H7 (cell line): ENCODE data around the gene TMEM253. TPM values are rescaled to one million over a fixed set of nuclear protein-coding genes. Genes with fewer than 3 reads are reported as not detected.

Experiments
- DNase-seq: peaks from one replicate; pipeline ENCODE4 v3.0.0; 2012
- H3K27me3 ChIP-seq: 2 replicates; pipeline ENCODE4 v1.6.0; 2011; ENCODE audit warnings: mild to moderate bottlenecking, low read length; ENCODE audit not compliant: control insufficient read depth, insufficient read depth
- H3K36me3 ChIP-seq: replicated peaks from 2 replicates; pipeline ENCODE4 v1.5.1; 2011; ENCODE audit warnings: low read length; ENCODE audit not compliant: control insufficient read depth, insufficient read depth
- H3K4me3 ChIP-seq: 2 replicates; pipeline ENCODE4 v1.5.1; 2011; ENCODE audit warnings: low read depth, mild to moderate bottlenecking, control low read depth, low read length, moderate library complexity; ENCODE audit not compliant: insufficient read depth
- total RNA-seq: library from RNA; depleted of rRNA; stranded (reverse); fragments of >200 nt; shearing (Covaris generic); gene quantifications from 2 replicates; pipeline ENCODE4 v1.2.3, GENCODE V29; 2014

Gene TMEM253
- total RNA-seq, 1 experiment from 2014 or later = 0.31 TPM

DNA sequence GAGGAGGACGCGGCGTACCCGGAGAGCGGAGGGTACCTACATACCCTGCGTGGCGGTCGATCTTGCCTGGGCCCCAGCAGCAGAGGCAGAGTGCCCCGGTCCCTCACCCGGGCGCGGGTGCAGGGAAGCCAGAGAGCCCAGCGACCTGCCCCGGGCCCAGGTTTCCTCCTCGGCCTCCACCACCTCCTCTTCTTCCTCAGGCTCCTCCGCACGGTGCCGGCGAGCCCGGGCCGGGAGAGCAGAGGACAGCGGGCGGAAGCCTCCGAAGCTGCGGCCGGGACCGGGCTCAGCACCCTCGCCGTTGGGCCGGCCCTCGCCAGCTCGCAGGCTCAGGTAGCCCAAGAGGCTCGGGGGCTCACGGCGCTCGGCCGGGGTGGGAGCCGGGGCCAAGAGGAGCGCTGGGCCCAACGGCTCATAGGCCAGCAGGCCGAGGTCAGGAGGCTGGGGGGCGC, 9.0 kb upstream of the TMEM253 start:
- peak; percentile 66 for DNase-seq
- peaks cover 17% of the 10 kb centered on the region for H3K36me3 ChIP-seq
- no peaks in the 10 kb centered on the region for H3K27me3 ChIP-seq
- no peak overlapping the region for H3K4me3 ChIP-seq

DNA sequence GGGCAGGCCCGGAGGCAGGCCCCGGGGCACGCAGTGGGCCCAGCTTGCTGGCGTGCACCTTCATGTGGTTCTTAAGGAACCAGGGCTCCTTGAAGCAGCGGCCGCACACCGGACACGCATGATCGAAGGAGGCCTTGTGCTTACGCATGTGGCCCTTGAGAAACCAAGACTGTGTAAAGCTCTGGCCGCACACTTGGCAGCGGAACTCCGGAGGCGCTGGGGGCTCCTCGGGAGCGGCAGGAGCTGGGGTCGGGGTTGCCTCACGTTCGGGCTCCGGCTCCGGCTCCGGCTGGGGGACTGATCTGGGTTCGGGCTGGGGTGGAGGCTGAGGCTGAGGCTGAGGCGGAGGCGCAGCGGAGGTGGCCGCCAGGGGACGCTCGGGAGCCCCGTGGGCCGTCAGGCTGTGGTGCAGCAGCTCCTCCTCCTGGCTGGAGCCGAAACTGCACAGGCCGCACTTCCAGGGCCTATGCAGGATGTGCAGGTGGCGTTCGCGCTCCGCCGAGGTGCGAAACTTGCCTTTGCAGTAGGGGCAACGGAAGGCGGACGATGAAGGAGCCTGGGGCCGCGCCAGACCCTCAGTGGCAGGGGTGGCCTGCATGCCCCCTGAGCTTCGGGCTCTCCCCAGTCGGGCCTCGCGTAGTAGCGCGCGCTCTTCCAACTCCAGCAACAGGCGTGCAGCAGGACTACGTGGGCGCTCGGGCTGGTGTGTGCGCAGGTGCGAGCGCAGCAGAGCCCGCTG, 8.4 kb upstream of the TMEM253 start:
- DNase-seq = peak; percentile 96
- H3K4me3 ChIP-seq = no peak overlapping the region
- no peaks in the 10 kb centered on the region for H3K27me3 ChIP-seq
- peaks cover 16% of the 10 kb centered on the region for H3K36me3 ChIP-seq

DNA sequence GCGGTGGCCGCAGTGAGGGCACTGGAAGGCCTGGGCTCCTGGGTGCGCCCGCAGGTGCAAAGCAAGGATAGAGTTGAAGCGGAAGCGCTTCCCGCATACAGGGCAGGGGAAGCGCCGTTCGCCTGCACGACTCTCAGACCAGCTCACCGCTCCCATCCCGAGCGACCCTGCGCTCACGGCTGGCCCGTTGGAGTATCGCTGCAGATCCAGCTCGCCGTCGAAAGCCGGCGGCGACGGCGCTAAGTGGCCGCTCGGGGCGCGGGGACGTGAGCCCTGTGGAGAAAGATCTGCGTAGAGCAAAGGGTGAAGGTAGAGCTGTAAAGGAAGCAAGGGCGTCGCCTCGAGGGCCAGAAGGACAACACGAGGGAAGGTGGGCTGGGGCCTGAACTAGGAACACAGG, 7.8 kb upstream of the TMEM253 start:
- H3K36me3 ChIP-seq = peaks cover 16% of the 10 kb centered on the region
- no peaks in the 10 kb centered on the region for H3K27me3 ChIP-seq
- H3K4me3 ChIP-seq = no peak overlapping the region
- peak; percentile 61 for DNase-seq

DNA sequence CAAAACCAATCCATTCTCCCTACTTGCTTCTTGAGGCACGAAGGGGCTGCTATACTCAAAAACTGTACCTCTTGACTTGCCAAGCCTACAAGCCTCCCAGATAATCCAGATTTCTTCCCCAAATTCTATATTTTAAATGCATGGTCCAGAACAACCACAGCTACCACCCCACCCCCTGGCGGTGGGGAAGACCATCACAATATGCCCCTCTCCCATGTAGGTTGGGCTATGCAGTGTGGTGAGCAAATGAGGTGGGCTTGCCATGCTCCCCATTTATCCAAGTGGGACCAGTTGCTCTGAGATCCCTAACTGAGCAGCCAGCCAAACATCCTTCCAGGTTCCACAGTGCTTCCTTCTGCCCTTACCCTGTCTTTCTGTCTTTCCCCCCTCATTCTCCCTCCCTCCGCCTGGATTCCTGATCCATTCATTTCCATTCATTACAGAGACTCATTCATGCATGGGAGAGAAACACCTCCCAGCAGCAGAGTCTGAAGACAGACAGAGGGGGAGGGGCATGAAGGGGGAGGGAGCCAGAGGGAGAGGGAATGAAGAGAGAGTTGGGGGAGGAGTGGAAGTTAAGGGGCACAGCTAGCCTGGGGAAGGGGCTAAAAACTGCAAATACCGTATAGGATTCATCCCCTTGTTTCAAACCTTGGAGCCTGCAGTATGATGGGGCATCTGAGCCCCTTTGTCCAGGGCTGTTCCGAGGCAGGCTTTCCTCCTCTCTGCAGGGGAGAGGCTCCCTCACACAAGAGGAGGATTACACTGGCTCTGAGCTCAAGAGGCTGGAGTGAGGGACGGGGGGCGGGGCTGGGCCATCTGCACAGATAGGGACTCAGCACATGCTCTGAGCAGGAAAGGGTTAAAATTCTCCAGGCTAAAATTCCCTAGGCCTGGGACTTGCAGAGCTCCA, 6.8 kb upstream of the TMEM253 start:
- H3K4me3 ChIP-seq = peak overlapping the region; percentile 44
- DNase-seq = peak; percentile 87
- peaks cover 12% of the 10 kb centered on the region for H3K36me3 ChIP-seq
- no peaks in the 10 kb centered on the region for H3K27me3 ChIP-seq

DNA sequence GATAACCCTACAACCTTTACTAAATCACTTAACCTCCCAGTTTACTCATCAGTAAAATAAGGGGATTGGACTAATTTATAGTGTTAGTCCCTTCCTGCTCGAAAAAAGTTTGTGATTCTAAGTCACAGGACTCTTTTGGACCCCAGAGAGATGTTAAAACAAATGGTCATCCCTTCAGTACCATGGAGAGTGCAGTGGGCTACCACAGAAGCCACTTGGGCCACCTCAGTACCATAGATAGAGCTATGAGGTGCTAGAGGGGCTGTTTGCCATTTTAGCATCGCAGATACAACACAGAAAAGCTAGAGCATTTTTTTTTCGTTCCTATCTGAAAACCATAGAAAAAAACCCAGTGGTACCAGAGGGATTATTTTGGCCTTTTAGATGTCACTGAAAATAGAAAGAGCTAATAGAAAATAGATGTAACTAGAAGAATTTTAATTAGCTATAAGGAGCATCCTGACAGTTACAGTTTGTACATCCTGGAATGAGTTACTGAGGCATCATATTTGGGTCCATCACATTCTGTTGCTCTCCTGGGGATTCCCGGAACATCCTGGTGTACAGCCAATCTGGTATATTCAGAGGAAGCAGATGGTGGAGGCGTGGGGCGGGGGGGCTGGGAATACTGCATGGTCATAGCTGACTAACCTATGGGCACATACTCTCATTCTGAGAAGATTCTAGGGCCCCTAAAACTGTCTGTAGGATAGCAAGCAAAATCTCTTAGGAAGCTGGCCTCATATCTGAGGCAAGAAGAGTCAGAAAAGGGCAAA, 5.2 kb upstream of the TMEM253 start:
- DNase-seq = peak; percentile 50
- H3K36me3 ChIP-seq = peaks cover 7% of the 10 kb centered on the region
- no peak overlapping the region for H3K4me3 ChIP-seq
- H3K27me3 ChIP-seq = no peaks in the 10 kb centered on the region

DNA sequence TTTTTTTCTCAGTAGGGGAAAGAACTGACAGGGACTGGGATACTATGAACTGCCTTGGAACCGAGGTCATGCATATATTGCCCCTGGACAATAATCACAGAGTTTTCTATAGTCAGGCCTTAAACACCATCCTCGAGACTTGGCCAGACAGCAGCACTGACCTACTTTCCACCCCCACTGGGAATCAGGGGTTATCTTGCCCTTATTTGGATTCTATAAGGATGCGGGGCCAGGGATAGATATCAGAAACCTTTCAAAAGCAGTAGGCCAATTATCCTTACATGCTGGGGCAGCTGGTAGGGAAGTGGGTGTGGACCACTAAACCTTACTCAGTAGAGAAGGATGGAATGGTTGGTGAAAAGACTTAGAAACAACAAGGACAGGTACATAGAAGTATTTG, 4.4 kb upstream of the TMEM253 start:
- peaks cover 4% of the 10 kb centered on the region for H3K36me3 ChIP-seq
- H3K4me3 ChIP-seq = no peak overlapping the region
- DNase-seq = no peak
- H3K27me3 ChIP-seq = no peaks in the 10 kb centered on the region

DNA sequence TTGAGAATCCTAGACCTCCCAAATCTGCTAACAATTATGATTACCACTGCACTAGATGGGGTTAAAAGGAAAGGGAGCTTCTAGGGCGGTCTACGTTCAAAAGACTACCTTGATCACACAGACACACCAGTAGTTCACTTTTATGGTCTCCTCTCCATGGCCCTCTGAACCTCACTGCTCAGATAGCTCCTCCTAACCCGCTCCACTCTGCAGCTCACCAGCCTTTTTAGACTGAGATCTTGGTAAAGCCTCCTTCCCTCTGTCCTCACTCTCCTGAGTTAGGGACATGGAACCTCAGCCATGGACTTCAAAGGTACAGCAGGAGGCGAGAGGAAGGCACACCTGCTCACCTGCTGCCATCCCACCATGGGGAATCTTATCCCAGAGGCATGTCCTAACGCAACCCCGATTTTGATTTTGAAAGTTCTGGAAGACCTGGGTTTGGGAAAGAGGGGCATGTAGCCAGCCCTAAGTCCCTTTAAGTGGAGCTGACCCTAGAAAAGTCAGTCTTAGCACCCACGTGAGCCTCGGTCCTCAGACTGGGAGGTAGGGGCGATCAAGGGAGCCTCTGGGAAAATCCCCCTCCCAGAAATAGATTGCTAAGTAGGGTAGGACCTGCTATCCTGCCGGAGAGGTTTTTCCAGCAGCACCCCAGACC, 3.8 kb upstream of the TMEM253 start:
- DNase-seq = no peak
- Histone ChIP-seq H3K4me3 (peak overlapping the region; percentile 60), H3K36me3 (peaks cover 3% of the 10 kb centered on the region)

DNA sequence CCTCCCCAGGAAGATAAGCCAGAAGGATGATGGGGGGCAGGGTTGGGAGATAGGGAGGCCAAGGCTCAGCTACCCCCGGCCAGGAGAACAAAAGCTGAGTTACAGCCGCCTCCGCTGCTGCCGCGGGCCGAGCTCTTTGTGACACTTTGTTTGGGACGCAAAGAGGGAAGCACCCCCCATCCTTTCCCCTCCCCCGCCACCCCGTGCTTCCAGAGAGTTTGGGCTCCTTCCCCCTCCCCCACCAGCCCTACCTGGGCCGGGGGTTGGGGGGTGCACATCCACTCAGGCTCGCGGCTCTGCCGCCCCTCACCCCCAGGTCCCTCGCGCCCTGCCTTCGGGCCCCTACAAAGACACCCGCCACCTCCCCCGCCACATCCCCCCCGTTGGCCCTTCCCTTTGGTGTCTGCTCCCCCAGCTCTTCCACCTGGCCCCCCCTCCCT, 3.2 kb upstream of the TMEM253 start:
- peaks cover 1% of the 10 kb centered on the region for H3K36me3 ChIP-seq
- DNase-seq = peak; percentile 93
- H3K4me3 ChIP-seq = peak overlapping the region; percentile 60
- H3K27me3 ChIP-seq = no peaks in the 10 kb centered on the region

More for the DNA sequence above, 3.8 kb upstream of the TMEM253 start:
- no peaks in the 10 kb centered on the region for H3K27me3 ChIP-seq

DNA sequence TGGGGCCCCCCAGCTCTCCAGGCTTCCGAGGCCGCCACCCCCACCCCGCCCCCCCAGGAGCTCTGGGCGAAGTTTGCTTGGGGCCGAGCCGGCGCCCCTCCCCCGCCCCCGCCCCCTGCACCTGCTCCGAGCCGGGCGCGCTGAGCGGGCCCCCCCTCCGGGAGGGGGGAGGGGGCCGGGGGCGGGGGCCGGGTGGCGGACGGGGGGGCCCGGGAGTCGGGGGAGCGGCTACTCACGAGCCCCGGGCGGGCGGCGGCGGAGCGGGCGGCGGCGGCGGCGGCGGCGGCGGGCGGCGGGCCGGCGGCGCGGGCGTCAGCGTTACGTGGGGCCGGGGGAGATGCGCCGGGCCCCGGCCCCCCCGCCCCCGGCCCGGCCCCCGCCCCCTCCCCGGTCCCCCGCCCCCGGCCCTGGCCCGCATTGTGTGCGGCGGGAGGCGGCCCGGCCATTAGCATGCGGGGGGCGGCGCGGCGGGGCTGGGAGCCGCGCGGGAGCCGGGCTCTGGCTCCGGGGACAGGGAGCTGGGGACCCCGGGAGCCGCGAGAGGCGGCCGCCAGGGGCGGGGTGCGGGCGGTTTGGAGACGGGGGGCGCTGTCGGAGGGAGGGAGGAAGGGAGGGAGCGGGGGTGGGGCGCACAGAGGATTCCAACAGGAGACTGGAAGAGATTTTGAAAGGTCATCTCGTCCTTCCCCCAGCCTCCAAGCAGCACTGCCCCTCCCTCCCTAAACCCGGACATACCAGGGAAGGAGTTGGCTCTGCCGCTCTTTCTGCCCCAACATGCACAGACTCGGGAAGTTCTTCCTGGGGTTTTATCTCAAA, 2.6 kb upstream of the TMEM253 start, which contains the start of gene ZNF219:
Gene ZNF219 (minus strand): TSS at position 580 of the 816 bp plus-strand sequence. CDS start 5,064 bp downstream, outside the sequence.
- Histone ChIP-seq H3K36me3 (peaks cover 1% of the 10 kb centered on the region; the same call in 1 of the 2 replicates), H3K27me3 (no peaks in the 10 kb centered on the region), H3K4me3 (peak within 1 kb of the TSS; percentile 60)
- peak; percentile 93 for DNase-seq

DNA sequence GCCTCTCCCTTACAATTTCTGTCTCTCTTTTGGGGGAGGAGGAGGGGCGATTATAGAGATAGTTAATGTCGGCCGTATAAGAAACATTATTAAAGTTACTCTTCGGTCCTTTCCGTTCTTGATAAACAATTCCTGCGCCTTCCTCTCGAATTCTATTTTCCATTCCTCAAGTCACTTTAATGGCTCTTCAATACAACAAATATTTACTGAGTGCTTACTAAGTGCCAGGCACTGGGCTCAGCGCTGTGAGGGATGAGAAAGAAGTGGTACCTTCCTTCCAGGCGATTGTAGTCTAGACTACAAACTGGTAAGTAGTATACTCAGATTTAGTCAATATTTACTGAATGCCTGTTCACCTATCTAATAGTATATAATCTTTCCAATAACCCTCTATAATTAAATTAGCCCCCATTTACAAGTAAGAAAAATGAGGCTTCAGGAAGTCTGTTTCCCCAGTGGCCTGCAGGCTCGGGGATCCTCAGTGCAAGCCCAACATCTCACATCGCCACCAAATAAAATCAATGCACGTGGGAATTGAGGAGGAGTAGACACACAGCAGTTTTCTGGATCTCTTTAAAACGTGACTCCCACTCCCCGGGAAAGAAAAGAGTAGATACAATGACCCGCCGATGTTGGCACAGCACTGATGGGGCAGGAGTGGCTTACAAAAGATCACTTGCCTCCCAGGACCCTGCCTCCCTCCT, 1.8 kb upstream of the TMEM253 start:
- Histone ChIP-seq H3K36me3 (no peaks in the 10 kb centered on the region), H3K4me3 (peak overlapping the region; percentile 47), H3K27me3 (no peaks in the 10 kb centered on the region)
- peak; percentile 18 for DNase-seq

DNA sequence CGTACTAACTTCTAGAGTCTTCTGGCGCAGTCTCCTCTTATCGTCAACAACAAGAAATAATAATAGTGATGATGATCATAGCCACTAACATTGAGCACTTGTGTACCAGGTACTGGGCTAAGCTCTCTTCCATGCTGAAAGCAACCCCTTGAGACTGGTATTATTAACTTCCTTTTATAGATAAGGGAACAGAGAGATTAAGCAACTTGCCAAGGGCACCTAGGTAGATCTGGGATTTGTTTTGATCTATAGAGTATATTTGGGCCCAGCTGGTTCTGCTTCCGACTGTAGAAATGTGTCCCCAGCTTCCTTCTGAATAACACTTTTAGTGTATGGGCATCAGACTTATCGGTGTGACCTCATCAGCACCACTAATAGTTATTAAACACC, 1.3 kb upstream of the TMEM253 start:
- H3K36me3 ChIP-seq = no peaks in the 10 kb centered on the region
- H3K27me3 ChIP-seq = no peaks in the 10 kb centered on the region
- DNase-seq = no peak
- H3K4me3 ChIP-seq = no peak overlapping the region

DNA sequence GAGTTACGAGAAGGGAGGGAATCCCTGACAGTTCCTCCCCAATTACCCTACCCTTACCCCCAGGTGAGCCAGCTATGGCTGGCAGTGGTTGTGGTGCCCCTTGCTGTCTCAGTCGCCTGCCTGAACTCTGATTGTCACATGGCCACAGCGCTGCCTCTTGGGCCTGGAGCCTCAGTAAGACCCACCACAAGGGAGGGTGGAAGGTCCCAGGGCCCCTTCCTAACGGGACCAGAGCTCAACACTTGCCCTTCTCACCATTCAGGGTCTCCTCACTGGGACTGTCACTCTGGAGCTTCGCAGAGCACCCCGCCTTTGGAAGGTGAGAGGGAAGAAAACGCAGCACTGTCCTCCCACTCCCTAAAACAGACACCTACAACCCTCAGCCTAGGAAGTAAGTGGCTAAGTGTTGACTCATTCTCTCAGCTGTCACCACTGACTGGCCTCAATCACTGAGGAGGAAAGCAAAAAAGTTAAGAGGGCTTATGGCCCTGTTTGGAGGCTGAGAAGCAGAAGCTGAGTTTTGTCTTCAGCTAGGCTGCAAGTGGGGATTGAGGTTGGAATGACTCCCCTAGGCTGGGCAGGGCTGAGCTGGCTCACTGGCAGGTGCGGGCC, 1.0 kb downstream of the TMEM253 start:
- DNase-seq = no peak
- H3K4me3 ChIP-seq = no peak overlapping the region
- H3K27me3 ChIP-seq = no peaks in the 10 kb centered on the region
- H3K36me3 ChIP-seq = no peaks in the 10 kb centered on the region
